ENCODE data around the gene CCDC197. TPM values are rescaled to one million over a fixed set of nuclear protein-coding genes. Genes with fewer than 3 reads are reported as not detected.

The CCDC197 gene
- total RNA-seq, 2 donors from 2014 or later, result 0.20 to 0.49 TPM

DNA sequence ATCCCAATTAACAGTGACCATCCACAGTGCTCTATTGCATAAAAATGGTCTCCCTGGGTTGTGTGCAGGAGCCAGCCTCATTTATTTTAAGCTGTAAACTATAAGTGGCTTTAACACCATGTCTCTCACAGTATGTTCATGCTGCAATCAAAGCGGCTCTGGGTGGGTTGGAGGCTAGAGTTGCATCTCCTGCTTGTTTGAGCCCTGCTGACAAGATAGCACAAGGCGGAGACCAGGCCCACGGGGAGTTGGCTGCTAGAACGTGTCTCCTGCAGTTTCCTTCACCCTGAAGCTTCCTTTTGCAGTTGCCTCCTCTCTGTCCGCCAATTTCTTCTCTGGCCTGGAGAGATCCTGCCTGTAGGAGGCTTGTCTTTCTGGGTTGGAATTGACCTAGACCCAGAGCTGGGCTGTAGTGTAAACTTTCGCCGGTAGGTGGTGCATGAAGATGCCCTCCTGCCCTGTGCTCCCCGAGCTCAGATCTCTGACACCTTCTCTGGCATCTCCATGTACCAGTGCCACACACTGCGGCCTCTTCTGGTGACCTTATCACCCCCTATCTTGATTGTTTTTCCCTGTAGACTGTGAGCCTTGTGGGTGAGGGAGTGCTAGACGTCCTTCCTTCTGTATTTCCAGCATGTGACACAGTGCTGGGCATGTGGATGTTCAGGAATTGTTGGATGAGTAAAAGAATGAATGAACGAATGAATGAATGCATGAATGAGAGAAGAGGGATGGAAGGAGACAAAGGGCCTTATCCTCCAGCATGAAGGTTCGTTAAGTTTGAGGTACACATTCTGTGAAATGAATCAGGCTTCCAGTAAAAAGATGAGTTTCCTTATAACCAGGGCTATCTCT is 39.4 kb downstream of the CCDC197 start:
- DNase-seq (ENCODE audit: low spot score in 2 of 2) (peak in 1 of 2 donors; percentile 84), ATAC-seq (peak; percentile 88 to 93)
- H3K27ac Mint-ChIP-seq, result no peak overlapping the region
- no peaks in the 10 kb centered on the region for H3K9me3 Mint-ChIP-seq
- no peaks in the 10 kb centered on the region for H3K36me3 Mint-ChIP-seq

- ATAC-seq, result no peak
- no peaks in the 10 kb centered on the region for H3K9me3 Mint-ChIP-seq
- H3K36me3 Mint-ChIP-seq, result no peaks in the 10 kb centered on the region
- H3K27ac Mint-ChIP-seq, result no peak overlapping the region
- no peak for DNase-seq (ENCODE audit: low spot score in 2 of 2)
Observed at GRCh38 chr14:94037954-94038353, 40.9 kb downstream of the CCDC197 start.

DNA sequence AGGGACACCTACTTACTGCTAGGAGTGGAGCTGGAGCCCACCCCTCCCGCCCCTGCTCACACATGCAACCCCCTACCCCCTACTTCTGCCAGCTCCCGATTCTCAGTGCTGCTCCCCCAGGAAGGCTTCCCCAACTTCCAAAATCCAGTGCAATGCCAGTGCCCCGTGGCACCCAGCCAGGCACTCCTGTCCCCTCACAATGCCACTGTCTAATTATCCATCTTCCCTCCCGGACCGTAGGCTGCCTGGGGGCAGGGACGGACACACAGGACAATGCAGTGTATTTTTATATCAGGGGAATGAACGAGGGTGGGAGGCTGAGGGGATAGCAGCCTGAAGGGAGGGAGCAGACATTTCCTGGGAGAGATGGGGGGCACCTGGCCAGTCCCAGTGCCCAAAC is 41.4 kb downstream of the CCDC197 start:
- peak overlapping the region in 1 of 2 donors; percentile 3 for H3K27ac Mint-ChIP-seq

DNA sequence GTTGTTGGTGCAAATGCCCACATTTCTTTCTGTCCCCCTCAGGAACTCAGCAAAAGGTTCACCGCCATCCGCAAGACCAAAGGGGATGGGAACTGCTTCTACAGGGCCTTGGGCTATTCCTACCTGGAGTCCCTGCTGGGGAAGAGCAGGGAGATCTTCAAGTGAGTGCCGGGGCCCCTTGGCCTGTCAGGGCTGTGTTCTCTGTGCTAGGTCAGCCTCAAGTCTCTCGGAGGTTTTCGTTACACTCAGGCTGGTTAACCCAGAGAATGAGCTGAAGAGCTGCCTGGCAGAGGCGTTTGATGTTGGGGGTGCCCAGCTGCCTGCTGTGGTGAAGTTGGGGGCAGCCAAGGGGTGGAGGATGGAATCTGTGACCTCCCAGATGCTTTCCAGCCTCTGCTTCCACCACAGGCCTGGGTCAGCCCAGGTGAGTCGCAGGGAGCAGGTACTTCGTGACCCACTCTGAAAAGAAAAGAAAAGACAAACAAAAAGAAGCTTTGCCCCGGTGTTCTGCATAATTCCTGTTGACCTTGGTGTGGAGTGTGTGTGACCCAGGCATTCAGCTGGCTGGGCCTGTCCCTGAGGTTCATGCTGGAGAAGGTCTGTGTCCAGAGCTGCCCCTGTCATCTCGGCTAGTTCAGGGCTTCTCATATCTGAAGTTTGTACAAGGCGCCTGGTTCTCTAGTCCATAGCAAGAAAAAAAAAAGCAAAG is 42.0 kb downstream of the CCDC197 start:
- ATAC-seq (no peak), DNase-seq (ENCODE audit: low spot score in 2 of 2) (no peak)
- no peaks in the 10 kb centered on the region for H3K9me3 Mint-ChIP-seq
- H3K36me3 Mint-ChIP-seq, result no peaks in the 10 kb centered on the region
- peak overlapping the region in 1 of 2 donors; percentile 3 for H3K27ac Mint-ChIP-seq

More for the DNA sequence above, 41.4 kb downstream of the CCDC197 start:
- no peaks in the 10 kb centered on the region for H3K9me3 Mint-ChIP-seq
- DNase-seq (ENCODE audit: low spot score in 2 of 2), result no peak
- ATAC-seq, result no peak
- no peaks in the 10 kb centered on the region for H3K36me3 Mint-ChIP-seq

- ATAC-seq (no peak), DNase-seq (ENCODE audit: low spot score in 2 of 2) (no peak)
- Mint-ChIP-seq H3K27ac (peak overlapping the region in 1 of 2 donors; percentile 89), H3K36me3 (no peaks in the 10 kb centered on the region), H3K9me3 (no peaks in the 10 kb centered on the region)
Observed at GRCh38 chr14:94040247-94040646, 43.1 kb downstream of the CCDC197 start.

GRCh38 chr14:94040796-94041195 is 43.7 kb downstream of the CCDC197 start:
- H3K27ac Mint-ChIP-seq, result peak overlapping the region in 1 of 2 donors; percentile 89
- ATAC-seq (no peak), DNase-seq (ENCODE audit: low spot score in 2 of 2) (no peak)
- no peaks in the 10 kb centered on the region for H3K9me3 Mint-ChIP-seq
- H3K36me3 Mint-ChIP-seq, result no peaks in the 10 kb centered on the region

DNA sequence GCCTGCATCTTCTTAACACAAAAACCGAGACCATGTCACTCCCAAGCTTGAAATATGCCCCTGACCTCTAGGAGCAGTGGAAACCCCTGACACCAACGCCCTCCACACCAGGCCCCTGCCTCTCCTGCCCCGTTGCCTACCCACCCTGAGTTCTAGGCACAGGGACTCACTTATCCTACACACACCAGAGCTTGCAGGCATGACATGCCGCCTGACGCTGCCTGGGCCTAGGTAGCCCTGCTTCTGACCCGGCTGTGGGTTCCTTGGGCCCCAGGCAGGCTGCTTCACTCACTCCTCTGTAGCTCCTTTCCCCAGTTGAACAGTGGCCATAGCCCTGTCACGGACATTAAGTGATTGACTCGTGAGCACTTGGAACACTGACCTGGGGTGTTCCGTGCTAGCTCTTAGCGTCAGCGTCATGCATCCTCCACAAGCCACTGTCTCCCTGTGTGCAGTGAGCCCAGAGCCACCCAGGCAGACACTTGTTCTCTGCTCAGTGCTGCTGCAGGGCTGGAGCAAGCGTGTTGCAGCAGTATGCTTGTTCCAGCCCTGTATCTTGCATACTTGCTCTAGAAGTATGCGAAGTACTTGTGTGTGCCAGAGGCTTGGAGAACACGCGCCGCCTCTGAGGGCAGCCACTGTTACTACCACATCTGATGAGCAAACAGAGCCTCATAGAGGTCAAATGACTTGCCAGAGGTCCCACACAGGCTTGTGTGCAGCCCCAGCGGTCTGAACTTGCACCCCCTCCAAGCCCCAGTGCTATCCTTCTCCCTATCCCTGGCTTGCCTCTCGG is 44.6 kb downstream of the CCDC197 start:
- ATAC-seq (no peak), DNase-seq (ENCODE audit: low spot score in 2 of 2) (no peak)
- Mint-ChIP-seq H3K27ac (peak overlapping the region in 1 of 2 donors; percentile 69), H3K9me3 (no peaks in the 10 kb centered on the region), H3K36me3 (no peaks in the 10 kb centered on the region)

DNA sequence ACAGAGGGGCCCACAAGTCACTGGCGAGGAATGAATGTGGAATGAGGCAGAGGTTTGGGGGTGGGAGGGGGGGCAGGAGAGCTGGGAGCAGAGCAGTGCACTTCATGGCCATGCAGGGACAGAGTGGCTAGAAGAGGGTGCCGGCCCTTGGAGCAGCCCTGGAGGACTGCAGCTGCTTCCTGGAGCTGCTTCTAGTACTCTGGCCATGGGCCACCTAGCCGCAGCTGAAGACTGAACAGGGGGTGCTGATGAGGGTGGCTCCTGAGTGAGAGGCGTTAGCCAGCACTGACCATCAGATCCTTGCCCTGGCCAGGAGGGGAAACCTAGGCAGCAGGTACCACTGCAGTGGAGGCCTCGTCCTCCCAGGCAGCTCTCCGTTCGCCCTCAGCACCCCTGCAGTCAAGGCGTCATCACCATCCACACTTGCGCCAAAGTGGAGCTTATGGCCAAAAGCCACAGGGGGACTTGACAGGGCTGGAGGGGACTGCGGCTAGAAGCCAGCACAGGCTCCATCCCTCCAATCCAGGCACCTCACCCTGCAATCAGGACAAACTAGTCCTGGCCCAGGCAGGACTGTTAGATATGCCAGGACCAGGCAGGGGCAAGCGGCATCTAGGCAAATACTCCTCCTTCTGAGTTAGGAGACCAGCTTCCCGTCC is 45.5 kb downstream of the CCDC197 start:
- no peaks in the 10 kb centered on the region for H3K36me3 Mint-ChIP-seq
- H3K9me3 Mint-ChIP-seq, result no peaks in the 10 kb centered on the region
- peak overlapping the region in 1 of 2 donors; percentile 55 for H3K27ac Mint-ChIP-seq
- no peak for ATAC-seq
- no peak for DNase-seq (ENCODE audit: low spot score in 2 of 2)

GRCh38 chr14:94043111-94043755 is 46.1 kb downstream of the CCDC197 start:
- H3K36me3 Mint-ChIP-seq, result no peaks in the 10 kb centered on the region
- H3K27ac Mint-ChIP-seq, result peak overlapping the region; percentile 37 to 88
- ATAC-seq (no peak), DNase-seq (ENCODE audit: low spot score in 2 of 2) (no peak)
- no peaks in the 10 kb centered on the region for H3K9me3 Mint-ChIP-seq

DNA sequence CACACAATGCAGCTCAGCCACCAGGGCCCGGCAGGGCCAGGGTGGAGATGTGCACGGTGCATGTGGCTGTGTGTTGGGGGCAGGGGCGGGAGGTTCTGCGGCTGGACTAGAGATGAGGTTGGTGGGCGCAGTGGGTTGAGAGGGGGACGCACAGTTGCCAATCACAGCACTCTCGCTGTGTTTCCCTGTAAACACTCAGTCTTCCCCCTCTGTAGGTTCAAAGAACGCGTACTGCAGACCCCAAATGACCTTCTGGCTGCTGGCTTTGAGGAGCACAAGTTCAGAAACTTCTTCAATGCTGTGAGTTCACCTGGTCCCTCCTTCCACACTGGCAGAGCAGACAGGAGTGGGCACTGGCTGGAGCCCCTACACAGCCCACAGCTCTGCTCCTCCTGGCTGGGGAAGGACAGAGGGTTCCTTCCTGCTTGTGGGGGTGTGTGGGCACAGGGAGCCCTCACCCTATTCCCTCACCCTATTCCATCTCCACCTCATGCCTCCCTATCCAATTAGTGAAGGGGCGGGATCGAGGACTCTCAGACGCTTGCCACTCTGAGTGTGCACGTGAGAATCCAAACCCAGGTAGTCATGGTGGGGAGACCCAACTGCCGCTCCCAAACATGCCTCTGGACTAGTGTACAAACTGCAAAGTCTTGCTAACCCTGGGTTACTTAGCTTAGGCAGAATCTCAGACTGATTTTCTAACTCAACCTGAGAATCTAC is 46.8 kb downstream of the CCDC197 start:
- ATAC-seq, result no peak
- peak overlapping the region; percentile 37 to 88 for H3K27ac Mint-ChIP-seq
- no peak for DNase-seq (ENCODE audit: low spot score in 2 of 2)
- H3K9me3 Mint-ChIP-seq, result no peaks in the 10 kb centered on the region
- no peaks in the 10 kb centered on the region for H3K36me3 Mint-ChIP-seq

GRCh38 chr14:94044476-94045091 is 47.5 kb downstream of the CCDC197 start:
- Mint-ChIP-seq H3K36me3 (no peaks in the 10 kb centered on the region), H3K9me3 (no peaks in the 10 kb centered on the region), H3K27ac (peak overlapping the region in 1 of 2 donors; percentile 88)
- ATAC-seq, result no peak
- no peak for DNase-seq (ENCODE audit: low spot score in 2 of 2)

DNA sequence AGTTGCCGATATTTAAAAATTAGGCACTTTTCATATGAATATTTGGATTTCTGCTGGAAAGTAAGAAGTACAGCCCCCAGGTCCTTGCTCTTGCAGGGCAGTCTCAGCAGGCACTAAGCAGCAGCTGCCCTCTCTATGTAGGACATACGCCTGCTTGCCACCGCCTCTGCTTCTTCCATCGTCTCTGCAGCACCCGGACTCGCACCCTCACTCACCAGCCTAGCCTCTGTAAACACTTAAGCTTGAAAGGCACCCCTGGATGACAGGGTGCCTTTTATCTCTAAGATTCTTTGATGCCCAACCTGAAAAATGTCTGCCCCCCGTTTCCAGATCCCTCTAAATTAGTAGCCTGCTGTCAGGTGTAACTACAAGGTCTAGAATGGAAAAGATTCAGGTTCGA is 48.0 kb downstream of the CCDC197 start:
- Mint-ChIP-seq H3K9me3 (no peaks in the 10 kb centered on the region), H3K27ac (no peak overlapping the region), H3K36me3 (peaks cover 2 to 4% of the 10 kb centered on the region in 2 donors)
- ATAC-seq, result no peak
- no peak for DNase-seq (ENCODE audit: low spot score in 2 of 2)

DNA sequence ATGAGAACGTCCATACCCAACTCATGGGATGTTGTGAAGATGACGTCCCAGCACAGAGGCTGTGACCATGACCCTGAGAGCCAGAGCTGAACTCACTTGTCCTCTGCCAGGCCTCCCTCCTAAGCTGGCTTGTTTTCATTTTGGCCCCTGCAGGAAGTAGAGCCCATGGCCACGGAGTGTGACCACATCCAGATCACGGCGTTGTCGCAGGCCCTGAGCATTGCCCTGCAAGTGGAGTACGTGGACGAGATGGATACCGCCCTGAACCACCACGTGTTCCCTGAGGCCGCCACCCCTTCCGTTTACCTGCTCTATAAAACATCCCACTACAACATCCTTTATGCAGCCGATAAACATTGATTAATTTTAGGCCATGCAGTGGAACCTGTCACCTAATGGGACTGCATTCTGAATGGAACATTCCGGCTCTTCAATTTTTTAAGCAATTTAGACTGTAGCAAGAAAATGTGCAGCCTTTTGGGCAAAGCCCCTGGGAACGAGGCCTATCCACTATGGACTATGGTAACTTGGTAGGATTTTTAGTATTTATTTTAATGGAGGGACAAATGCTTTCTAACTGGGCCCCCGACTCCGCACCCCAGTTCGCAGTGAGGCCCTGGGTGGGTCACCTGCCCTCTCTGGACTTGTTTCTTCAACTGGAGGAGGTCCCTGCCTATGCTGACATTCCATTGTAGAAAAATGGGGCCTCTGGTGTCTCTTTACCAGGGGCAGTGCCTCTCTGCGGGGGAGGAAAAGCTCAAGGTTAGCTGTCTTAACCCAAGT is 48.7 kb downstream of the CCDC197 start:
- Mint-ChIP-seq H3K36me3 (peaks cover 5 to 10% of the 10 kb centered on the region in 2 donors), H3K9me3 (no peaks in the 10 kb centered on the region), H3K27ac (no peak overlapping the region)
- no peak for DNase-seq (ENCODE audit: low spot score in 2 of 2)
- ATAC-seq, result no peak

GRCh38 chr14:94046696-94047250 is 49.7 kb downstream of the CCDC197 start:
- ATAC-seq (no peak), DNase-seq (ENCODE audit: low spot score in 2 of 2) (no peak)
- H3K27ac Mint-ChIP-seq, result no peak overlapping the region
- H3K9me3 Mint-ChIP-seq, result no peaks in the 10 kb centered on the region
- peaks cover 5 to 20% of the 10 kb centered on the region in 2 donors for H3K36me3 Mint-ChIP-seq
